Stimulated activated CD8-positive, alpha-beta memory T cell treated with anti-CD3 and anti-CD28 coated beads, Interleukin-15, amount 100 ng/mL, for 48 hours (primary cell): ENCODE results near the gene CAPN11.
"Not testable (repeated sequence)": the region's sequence is repeated elsewhere in the genome, so short reads cannot be mapped to it uniquely, and the experiment has no call there.

ENCODE experiments used
- DNase-seq, 2 donors: peaks; one replicate each; pipeline ENCODE4 v3.0.0-alpha.2; 2020; ENCODE audit warnings: low read depth in 2 of 2

CAPN11 gene

DNA sequence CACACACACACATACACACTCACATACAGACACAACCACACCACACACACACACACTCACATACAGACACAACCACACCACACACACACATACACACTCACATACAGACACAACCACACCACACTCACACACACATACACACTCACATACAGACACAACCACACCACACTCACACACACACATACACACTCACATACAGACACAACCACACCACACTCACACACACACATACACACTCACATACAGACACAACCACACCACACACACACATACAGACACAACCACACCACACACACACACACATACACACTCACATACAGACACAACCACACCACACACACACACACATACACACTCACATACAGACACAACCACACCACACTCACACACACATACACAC is 23.2 kb downstream of the CAPN11 start:
- not testable (repeated sequence) for DNase-seq

- no peak for DNase-seq
Observed at GRCh38 chr6:44182911-44183390, 24.3 kb downstream of the CAPN11 start.

DNA sequence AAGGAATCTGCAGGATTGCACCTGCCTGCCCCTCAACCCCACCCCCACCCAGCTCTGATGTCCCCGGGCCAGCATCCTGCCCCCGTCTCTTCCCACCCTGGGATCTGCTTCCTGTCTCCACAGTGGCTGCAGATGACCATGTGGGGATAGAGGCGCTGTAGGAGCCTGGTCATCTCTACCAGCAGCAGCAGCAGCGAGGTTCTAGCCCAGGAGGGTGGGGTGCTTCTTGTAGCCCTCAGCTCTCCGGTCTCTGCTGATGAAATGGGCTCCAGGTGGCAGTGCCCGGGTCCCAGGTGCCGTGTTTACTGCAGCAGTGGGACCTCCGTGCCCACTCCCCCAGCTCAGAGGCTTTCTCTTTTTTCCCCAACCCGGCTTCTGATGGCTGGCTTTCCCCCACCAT is 25.2 kb downstream of the CAPN11 start:
- DNase-seq = no peak

DNA sequence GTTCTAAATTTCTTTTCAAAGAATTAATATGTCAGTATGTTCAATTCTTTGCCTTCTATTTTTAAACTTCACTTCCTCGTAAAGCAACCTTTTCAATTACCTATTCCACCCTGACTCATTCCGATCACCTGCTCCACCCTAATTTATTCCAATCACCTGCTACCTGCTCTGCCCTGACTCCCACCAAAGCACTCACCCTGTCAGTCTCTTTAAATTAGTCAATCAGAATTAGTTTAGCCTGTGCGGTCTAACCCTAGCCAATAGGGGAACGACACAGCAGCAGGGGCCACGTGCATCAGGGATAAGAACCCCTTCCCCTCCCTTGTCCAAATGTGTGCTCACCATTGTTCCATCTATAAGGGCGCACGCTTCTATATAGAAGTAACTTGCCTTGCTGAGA is 26.7 kb downstream of the CAPN11 start:
- not testable (repeated sequence) for DNase-seq

DNA sequence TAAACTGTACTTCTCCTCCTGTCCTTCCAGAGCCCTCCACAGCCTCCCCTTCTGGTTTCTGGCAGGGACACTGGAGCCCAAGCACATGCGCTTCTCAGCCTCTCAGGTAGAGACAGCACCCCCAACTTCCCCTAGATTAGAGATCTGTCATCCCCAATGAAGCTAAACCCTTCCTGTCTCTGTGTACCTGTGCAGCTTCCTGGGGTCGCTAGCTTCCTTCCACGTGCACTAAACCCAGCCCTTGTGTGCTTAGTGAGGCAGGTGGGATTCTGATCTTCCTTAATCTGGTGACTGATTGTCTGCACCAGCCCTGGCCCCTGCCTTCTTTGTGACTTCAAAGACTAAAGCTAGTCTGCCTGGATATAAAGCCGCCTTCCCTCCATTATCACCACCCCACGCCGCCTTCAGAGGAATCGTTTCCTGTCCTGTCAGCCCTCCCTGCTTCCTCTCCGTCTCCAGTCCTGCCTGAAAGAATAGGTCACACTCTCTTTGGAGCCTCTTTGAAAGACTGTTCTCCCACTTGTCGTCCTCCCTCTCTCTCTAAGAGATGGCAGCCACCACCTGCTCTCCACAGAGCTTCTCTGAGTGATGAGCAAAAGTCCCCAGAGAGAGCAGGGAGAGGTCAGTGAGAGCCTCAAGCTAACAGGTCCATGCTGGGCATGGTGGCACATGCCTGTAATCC is 27.5 kb downstream of the CAPN11 start:
- no peak for DNase-seq

DNA sequence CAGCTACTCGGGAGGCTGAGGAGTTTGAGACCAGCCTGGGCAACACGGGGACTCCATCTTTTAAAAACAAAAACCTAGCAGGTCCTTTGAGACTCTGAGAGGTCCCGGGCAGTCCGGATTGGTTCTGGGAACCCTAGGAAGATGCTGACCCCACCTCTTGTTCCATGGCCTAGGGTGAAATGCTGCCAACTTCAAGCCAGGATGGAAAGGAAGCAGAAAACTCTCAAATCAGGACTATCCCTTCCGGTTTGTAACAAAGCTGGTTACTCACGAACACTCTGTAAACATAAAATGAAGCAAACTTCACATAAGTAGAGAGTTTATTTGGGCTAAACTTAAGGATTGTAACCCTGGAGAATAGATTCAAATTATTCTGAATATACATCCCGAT is 28.0 kb downstream of the CAPN11 start:
- no peak for DNase-seq

DNA sequence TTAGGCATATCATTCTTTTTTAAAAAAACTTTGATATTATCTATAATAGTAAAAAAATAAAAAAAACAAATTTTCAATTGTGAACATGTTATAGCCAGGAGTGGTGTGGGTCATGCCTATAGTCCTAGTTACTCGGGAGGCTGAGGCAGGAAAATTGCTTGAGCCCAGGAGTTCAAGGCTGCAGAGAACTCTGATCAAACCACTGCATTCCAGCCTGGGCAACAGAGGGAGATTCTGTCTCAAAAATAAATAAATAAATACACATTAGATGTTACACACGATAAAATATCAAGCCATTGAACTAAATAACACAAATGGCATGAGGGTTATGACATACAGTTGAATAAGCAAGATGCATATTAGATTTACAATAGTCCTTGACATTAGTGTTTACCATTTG is 30.2 kb downstream of the CAPN11 start:
- no peak for DNase-seq

DNA sequence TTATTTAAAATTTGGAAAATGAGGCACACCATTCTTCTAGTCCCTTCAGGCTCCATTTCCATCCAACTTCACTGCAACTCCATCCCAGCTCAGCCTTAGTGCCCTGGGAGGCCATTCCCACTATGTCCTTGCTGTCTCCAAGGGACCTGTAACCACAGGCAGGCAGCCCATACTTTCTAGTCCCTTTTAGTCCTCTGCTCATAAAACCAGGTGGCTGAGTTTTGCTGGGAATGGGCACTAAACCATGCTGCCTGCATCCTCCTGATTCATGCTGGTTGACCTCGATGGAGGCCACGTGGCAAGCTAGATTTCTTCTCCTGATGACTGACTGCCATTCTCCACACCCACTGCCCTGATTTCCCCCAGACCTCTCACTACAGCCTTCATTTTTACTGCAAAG is 30.6 kb downstream of the CAPN11 start:
- no peak for DNase-seq

- no peak for DNase-seq
Observed at GRCh38 chr6:44190715-44191114, 32.1 kb downstream of the CAPN11 start.

GRCh38 chr6:44192428-44193041 is 33.9 kb downstream of the CAPN11 start:
- DNase-seq = no peak

GRCh38 chr6:44193307-44193910 is 34.8 kb downstream of the CAPN11 start:
- no peak for DNase-seq

GRCh38 chr6:44194326-44194725 is 35.7 kb downstream of the CAPN11 start:
- DNase-seq = no peak

GRCh38 chr6:44196351-44196750 is 37.7 kb downstream of the CAPN11 start:
- not testable (repeated sequence) for DNase-seq

DNA sequence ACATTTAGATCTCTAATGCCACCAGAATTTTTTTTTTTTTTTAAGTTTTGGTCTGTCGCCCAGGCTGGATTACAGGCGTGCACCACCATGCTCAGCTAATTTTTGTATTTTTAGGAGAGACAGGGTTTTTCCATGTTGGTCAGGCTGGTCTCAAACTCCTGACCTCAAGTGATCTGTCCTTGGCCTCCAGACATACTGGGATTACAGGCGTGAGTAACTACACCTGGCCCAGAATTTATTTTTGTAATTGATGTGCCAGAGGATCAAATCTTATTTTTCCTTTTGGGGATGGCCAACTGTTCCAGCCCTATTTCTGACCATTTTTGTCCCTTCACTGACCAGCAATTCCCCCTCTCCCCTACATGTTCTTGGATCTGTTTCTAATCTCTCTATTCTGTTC is 40.1 kb downstream of the CAPN11 start:
- no peak for DNase-seq

GRCh38 chr6:44199883-44200282 is 41.3 kb downstream of the CAPN11 start:
- DNase-seq = no peak

DNA sequence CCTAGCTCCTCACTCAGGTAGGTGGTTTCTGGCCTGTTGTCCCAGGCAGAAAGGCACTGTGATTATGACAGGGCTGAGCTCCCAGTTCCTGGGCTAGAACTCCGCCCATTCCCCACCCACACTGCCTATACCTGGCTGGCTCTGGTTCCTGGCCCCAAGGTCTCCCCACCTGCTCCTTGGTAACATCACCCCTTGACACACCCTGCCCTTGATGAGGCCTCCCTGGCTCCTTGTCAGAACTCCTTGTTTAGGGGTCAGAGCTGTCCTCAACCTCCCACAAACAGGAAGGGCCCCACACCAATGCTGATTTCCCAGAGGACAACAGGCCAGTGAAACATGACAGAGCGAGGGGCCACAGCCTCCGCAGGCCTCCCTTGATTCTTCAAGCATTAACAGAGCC is 42.6 kb downstream of the CAPN11 start:
- DNase-seq = no peak

- no peak for DNase-seq
Observed at GRCh38 chr6:44201638-44202303, 43.2 kb downstream of the CAPN11 start.

GRCh38 chr6:44202332-44202971 is 43.8 kb downstream of the CAPN11 start:
- DNase-seq = no peak

DNA sequence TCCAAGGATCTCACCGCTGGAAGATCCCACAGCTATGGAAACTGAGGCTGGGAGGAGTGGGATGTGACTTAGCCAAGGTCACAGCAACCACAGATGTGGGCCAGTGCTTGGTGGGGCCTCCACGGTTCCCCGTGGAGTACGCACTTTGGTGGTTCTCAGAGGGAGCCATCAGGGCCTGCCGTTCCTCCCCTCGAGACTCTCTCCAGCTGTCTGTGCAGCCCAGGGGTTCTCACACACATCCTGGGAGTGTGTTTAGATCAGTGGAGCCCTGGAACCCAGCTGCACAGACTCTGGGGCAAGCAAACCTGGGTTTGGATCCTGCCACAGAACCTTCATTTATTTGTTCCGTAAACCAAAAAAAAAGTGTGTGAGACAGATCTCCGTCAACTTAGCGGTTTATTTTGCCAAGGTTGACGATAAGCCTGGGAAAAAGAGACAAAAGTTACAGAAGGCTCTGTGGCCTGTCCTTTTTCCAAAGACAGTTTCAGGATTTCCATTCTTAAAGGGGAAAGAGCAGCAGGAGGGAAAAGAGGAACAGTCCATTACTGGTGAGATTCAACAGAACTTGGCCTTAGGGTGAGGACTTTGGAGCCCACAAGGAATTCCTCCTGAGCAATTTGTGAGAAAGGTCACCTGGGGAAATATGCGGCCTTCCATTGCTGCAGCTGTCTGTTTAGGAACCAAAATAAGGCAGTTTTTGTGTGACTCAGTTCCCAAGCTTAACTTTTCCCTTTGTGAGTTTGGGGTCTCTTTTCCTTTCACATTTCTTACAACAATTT is 44.5 kb downstream of the CAPN11 start:
- no peak for DNase-seq

GRCh38 chr6:44203955-44204354 is 45.3 kb downstream of the CAPN11 start:
- DNase-seq = no peak

- no peak for DNase-seq
Observed at GRCh38 chr6:44207966-44208365, 49.3 kb downstream of the CAPN11 start.
